Adrenal gland (tissue), 12 donors: ENCODE measurements around the gene ASCC1. TPM values are rescaled to one million over a fixed set of nuclear protein-coding genes. Genes with fewer than 3 reads are reported as not detected.
A peak's percentile ranks its signal among the peaks of the same experiment; 100 is the strongest.

Source experiments
- DNase-seq, 7 donors: peaks; one replicate each; pipeline ENCODE4 v3.0.0-alpha.2; 2019 to 2020
- H3K27ac ChIP-seq, 5 donors: fragments of 200-600 bp; sonication (generic) in 4 of 5; 1 replicate in 3 of 5; 2 replicates in 2 of 5; pipeline versions ENCODE4 v1.5.1 to v1.8.0; 2016 to 2020; ENCODE audit warnings: mild to moderate bottlenecking in 1 of 5
- H3K27me3 ChIP-seq: fragments of 200-600 bp; 2 replicates; pipeline ENCODE4 v1.8.0; 2021
- H3K36me3 ChIP-seq, 2 donors: fragments of 200-600 bp; replicated peaks in 1 of 2; 1 replicate in 1 of 2; 2 replicates in 1 of 2; pipeline versions ENCODE4 v1.5.1 to v1.8.0; 2018 to 2022
- H3K4me1 ChIP-seq, 2 donors: fragments of 200-600 bp; replicated peaks in 1 of 2; 1 replicate in 1 of 2; 2 replicates in 1 of 2; pipeline versions ENCODE4 v1.5.1 to v1.8.0; 2018 to 2021
- H3K4me3 ChIP-seq, 4 donors: fragments of 200-600 bp; sonication (generic) in 3 of 4; one replicate each; pipeline ENCODE4 v1.5.1; 2016 to 2018
- H3K9me3 ChIP-seq, 3 donors: fragments of 200-600 bp; sonication (generic) in 1 of 3; replicated peaks in 1 of 3; 1 replicate in 2 of 3; 2 replicates in 1 of 3; pipeline versions ENCODE4 v1.5.1 to v1.8.0; 2016 to 2021
- POLR2A ChIP-seq, 2 donors: fragments of 450-650 bp; IDR thresholded peaks; one replicate each; pipeline ENCODE4 v1.6.1; 2017; ENCODE audit warnings: antibody characterized with exemption in 2 of 2, mild to moderate bottlenecking in 2 of 2, moderate library complexity in 1 of 2
- WGBS, 4 donors: extraction: QIAGEN DNeasy Blood & Tissue Kit in 2 of 4; methylation state at CpG; one replicate each; pipeline versions ENCODE4 v1.1.5 to v1.1.7; 2013 to 2017; 5-methylcytosine and 5-hydroxymethylcytosine counted together
- intact Hi-C, 2 donors: fragments of 100-400 bp; cut with DNase I; formaldehyde crosslinking; loops; one replicate each; pipeline versions ENCODE4 v1.14.1 to v1.15.0; 2022 to 2023
- polyA plus RNA-seq, 3 donors: library from polyadenylated mRNA; stranded (reverse); fragments of 200-250 nt in 2 of 3; fragments of 350-450 nt in 1 of 3; fragmentation: Illumina TruSeq in 1 of 3; extraction: RNeasy Lipid Tissue Mini Kit (QIAGEN cat#74804) in 1 of 3; gene quantifications; one replicate each; pipeline ENCODE4 v1.2.3, GENCODE V29; 2013 to 2014
- total RNA-seq, 9 donors: library from RNA; depleted of rRNA in 4 of 9; stranded (reverse); fragments of >200 nt in 4 of 9; fragments of 120-200 nt in 1 of 9; fragmentation: NEBNext Ultra II Directional in 1 of 9; extraction: Animal tissue kit (Norgen Biotek cat#: 25700) in 1 of 9; gene quantifications; one replicate each; pipeline versions ENCODE4 v1.1.0 to v1.2.4, GENCODE V29; 2013 to 2023
- TF ChIP-seq, protein P1 (sequence below), 6 experiments: fragments of 450-650 bp in 4 of 6; fragments of 200-600 bp in 2 of 6; sonication (generic) in 1 of 6; IDR thresholded peaks; 1 replicate in 5 of 6; 2 replicates in 1 of 6; pipeline versions ENCODE4 v1.5.1 to v1.8.0; 2016 to 2021; ENCODE audit warnings: antibody characterized with exemption in 6 of 6, mild to moderate bottlenecking in 2 of 6, moderate library complexity in 1 of 6
- donor health status: healthy with polysubstance abuse.
- donor health status: Bipolar disorder and iron deficiency.
- donor health status: DM: yes; HTN: yes; CAD: no.
- donor health status: DM: no; HTN: no; CAD: no.
- donor health status: DM: no; HTN: no; CAD: no.
- donor health status: DM: yes; HTN: yes; CAD: no.

The ASCC1 gene
- total and polyA plus RNA-seq, 12 donors = 9.7 to 101 (median 36.7) TPM

- intact Hi-C loops = no loop called here
- Histone ChIP-seq H3K36me3 (no peaks in the 10 kb centered on the region), H3K4me1 (peaks cover 32 to 63% of the 10 kb centered on the region in 2 donors), H3K9me3 (no peaks in the 10 kb centered on the region), H3K4me3 (no peak overlapping the region), H3K27ac (peak overlapping the region in 4 of 5 donors; percentile 25 to 93 (median 68)), H3K27me3 (no peaks in the 10 kb centered on the region)
- peak; percentile 68 to 91 (median 83) for DNase-seq
- WGBS, 4 donors = 14 to 52% (median 19%) methylated on average over 4 of the region's 4 CpGs
- TF ChIP-seq, protein P1, sequence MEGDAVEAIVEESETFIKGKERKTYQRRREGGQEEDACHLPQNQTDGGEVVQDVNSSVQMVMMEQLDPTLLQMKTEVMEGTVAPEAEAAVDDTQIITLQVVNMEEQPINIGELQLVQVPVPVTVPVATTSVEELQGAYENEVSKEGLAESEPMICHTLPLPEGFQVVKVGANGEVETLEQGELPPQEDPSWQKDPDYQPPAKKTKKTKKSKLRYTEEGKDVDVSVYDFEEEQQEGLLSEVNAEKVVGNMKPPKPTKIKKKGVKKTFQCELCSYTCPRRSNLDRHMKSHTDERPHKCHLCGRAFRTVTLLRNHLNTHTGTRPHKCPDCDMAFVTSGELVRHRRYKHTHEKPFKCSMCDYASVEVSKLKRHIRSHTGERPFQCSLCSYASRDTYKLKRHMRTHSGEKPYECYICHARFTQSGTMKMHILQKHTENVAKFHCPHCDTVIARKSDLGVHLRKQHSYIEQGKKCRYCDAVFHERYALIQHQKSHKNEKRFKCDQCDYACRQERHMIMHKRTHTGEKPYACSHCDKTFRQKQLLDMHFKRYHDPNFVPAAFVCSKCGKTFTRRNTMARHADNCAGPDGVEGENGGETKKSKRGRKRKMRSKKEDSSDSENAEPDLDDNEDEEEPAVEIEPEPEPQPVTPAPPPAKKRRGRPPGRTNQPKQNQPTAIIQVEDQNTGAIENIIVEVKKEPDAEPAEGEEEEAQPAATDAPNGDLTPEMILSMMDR (IDR thresholded peaks at IDR 0.05) = no peak
- TF ChIP-seq POLR2A (IDR thresholded peaks at IDR 0.05) = no peak
These were observed 26.6 kb upstream of the ASCC1 start for GRCh38 chr10:72242675-72243074.

DNA sequence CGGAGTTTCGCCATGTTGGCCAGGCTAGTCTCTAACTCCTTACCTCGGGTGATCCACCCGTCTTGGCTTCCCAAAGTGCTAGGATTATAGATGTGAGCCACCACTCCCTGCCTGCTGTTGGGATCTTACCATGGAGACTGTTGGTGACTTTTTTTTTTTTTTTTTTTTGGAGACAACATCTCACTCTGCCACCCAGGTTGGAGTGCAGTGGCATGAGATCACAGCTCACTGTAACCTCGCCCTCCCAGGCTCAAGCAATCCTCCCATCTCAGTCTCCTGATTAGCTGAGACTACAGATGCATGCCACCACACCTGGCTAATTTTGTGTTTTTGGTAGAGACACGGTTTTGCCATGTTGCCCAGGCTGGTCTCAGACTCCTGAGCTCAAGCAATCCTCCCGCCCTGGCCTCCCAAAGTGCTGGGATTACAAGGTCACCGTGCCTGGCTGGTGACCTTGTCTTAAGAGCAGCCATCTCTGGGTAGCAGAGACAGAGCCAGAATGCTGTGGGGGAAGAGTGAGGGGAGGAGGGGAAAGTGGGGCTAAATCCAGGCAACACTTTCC, 25.7 kb upstream of the ASCC1 start:
- H3K27ac ChIP-seq = peak overlapping the region in 4 of 5 donors; percentile 5 to 93 (median 56)
- no peaks in the 10 kb centered on the region for H3K9me3 ChIP-seq
- no peak overlapping the region for H3K4me3 ChIP-seq
- 74 to 88% (median 78%) methylated on average over 8 of the region's 8 CpGs for WGBS, 4 donors
- peak in 1 of 7 donors; percentile 17 for DNase-seq
- intact Hi-C loops = no loop called here
- peaks cover 26 to 54% of the 10 kb centered on the region in 2 donors for H3K4me1 ChIP-seq
- no peaks in the 10 kb centered on the region for H3K27me3 ChIP-seq
- TF ChIP-seq, protein P1 (IDR thresholded peaks at IDR 0.05) = no peak
- TF ChIP-seq POLR2A (IDR thresholded peaks at IDR 0.05) = no peak
- no peaks in the 10 kb centered on the region for H3K36me3 ChIP-seq

DNA sequence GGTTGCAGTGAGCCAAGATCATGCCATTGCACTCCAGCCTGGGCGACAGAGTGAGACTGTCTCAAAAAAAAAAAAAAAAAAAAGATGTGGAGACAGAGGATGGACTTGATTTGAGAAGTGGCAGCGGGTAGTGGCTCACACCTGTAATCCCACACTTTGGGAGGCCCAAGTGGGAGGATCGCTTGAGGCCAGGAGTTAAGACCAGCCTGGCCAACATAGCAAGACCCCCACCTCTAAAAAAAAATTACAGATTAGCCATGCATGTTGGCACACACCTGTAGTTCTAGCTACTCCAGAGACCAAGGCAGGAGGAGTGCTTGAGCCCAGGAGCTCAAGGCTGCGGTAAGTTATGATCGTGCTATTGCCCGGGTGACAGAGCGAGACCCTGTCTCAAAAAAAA, 24.3 kb upstream of the ASCC1 start:
- intact Hi-C loops = no loop called here
- TF ChIP-seq, protein P1 (IDR thresholded peaks at IDR 0.05) = no peak
- no peak for TF ChIP-seq POLR2A (IDR thresholded peaks at IDR 0.05)
- H3K36me3 ChIP-seq = peaks cover 0 to 4% of the 10 kb centered on the region in 2 donors
- no peaks in the 10 kb centered on the region for H3K9me3 ChIP-seq
- 90 to 98% (median 94%) methylated on average over 6 to 7 of the region's 7 CpGs for WGBS, 4 donors
- H3K4me3 ChIP-seq = no peak overlapping the region
- DNase-seq = peak in 1 of 7 donors; percentile 16
- no peak overlapping the region for H3K27ac ChIP-seq
- H3K27me3 ChIP-seq = no peaks in the 10 kb centered on the region
- H3K4me1 ChIP-seq = peaks cover 26 to 42% of the 10 kb centered on the region in 2 donors

- Histone ChIP-seq H3K9me3 (no peaks in the 10 kb centered on the region), H3K4me1 (peaks cover 16 to 33% of the 10 kb centered on the region in 2 donors), H3K27ac (peak overlapping the region in 2 of 5 donors; percentile 6 to 45), H3K4me3 (no peak overlapping the region), H3K27me3 (no peaks in the 10 kb centered on the region), H3K36me3 (peaks cover 0 to 14% of the 10 kb centered on the region in 2 donors)
- TF ChIP-seq, protein P1 (IDR thresholded peaks at IDR 0.05) = no peak
- TF ChIP-seq POLR2A (IDR thresholded peaks at IDR 0.05) = no peak
- no peak for DNase-seq
- intact Hi-C loops = no loop called here
- 44 to 75% (median 66%) methylated on average over 1 of the region's 1 CpG for WGBS, 4 donors
These were observed 23.3 kb upstream of the ASCC1 start for GRCh38 chr10:72239409-72239808.
